Kidney epithelial cell (primary cell): ENCODE results near the gene NDUFB8. TPM values are rescaled to one million over a fixed set of nuclear protein-coding genes. Genes with fewer than 3 reads are reported as not detected.
A peak's percentile ranks its signal among the peaks of the same experiment; 100 is the strongest.

Experiments used
- DNase-seq: peaks from one replicate; pipeline ENCODE4 v3.0.0-alpha.2; 2010; ENCODE audit warnings: low read depth
- H3K27me3 ChIP-seq: 2 replicates; pipeline ENCODE4 v1.6.0; 2011; ENCODE audit warnings: low read length; ENCODE audit not compliant: control insufficient read depth, insufficient read depth
- H3K36me3 ChIP-seq: 2 replicates; pipeline ENCODE4 v1.5.1; 2011; ENCODE audit warnings: low read length; ENCODE audit not compliant: control insufficient read depth, insufficient read depth
- H3K4me3 ChIP-seq: 2 replicates; pipeline ENCODE4 v1.5.1; 2011; ENCODE audit warnings: low read depth, mild to moderate bottlenecking, control low read depth, low read length
- total RNA-seq: library from RNA; depleted of rRNA; stranded (reverse); fragments of >200 nt; gene quantifications from 2 replicates; pipeline ENCODE4 v1.2.3, GENCODE V29; 2015
- TF ChIP-seq, protein P1 (sequence below): IDR thresholded peaks from 2 replicates; pipeline ENCODE4 v1.5.1; 2011; ENCODE audit warnings: mild to moderate bottlenecking, moderate library complexity, low read length, control low read depth, inconsistent platforms; ENCODE audit not compliant: insufficient read depth, poor library complexity, severe bottlenecking

The NDUFB8 gene
- total RNA-seq, 1 donor from 2014 or later = 183 TPM

- Histone ChIP-seq H3K36me3 (no peaks in the 10 kb centered on the region), H3K27me3 (peaks cover 49% of the 10 kb centered on the region), H3K4me3 (peak overlapping the region; percentile 41)
- DNase-seq = no peak
- TF ChIP-seq, protein P1, sequence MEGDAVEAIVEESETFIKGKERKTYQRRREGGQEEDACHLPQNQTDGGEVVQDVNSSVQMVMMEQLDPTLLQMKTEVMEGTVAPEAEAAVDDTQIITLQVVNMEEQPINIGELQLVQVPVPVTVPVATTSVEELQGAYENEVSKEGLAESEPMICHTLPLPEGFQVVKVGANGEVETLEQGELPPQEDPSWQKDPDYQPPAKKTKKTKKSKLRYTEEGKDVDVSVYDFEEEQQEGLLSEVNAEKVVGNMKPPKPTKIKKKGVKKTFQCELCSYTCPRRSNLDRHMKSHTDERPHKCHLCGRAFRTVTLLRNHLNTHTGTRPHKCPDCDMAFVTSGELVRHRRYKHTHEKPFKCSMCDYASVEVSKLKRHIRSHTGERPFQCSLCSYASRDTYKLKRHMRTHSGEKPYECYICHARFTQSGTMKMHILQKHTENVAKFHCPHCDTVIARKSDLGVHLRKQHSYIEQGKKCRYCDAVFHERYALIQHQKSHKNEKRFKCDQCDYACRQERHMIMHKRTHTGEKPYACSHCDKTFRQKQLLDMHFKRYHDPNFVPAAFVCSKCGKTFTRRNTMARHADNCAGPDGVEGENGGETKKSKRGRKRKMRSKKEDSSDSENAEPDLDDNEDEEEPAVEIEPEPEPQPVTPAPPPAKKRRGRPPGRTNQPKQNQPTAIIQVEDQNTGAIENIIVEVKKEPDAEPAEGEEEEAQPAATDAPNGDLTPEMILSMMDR = peak; percentile 53
Measured at GRCh38 chr10:100569687-100570481, 40.2 kb upstream of the NDUFB8 start.

DNA sequence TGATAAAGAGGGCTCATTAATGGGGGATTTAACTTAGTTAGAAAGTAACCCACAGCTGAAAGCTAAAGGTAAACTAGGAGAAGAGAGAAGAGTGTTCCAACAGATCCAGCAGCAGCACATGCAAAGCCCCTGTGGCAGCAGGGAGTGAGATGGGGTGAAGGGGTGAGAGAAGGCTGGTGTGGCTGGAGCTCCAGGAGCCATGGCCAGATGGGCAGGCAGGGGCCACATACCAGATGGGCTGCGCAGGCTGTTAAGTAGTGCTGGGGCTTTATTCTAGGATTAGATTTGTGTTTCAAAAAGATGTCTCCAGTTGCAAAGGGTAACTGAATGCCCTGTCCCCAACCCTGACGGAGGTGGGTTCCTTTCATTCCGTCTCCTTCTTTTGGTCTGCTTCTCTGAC lies 39.2 kb upstream of the NDUFB8 start:
- TF ChIP-seq, protein P1 = no peak
- no peak for DNase-seq
- no peak overlapping the region for H3K4me3 ChIP-seq
- peaks cover 48% of the 10 kb centered on the region for H3K27me3 ChIP-seq
- H3K36me3 ChIP-seq = no peaks in the 10 kb centered on the region

DNA sequence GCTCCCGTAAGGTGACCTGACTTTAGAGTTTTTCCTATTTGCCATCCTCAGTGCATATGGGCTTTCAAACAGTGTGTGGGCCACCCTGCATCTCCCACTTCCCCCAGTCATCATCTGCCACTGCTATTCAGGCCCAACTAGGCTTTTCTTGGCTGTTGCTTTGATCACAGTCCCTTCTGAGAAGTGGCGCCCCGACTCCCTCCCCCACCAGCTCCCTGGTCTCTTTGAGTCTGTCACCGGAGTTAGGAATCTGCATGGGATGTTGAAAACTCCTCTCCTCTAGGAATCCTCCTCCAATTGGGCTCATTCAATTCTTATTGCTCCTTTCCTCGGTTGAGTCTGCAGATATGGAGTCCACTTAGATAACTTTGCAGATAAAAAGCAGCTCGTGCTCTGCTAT lies 38.2 kb upstream of the NDUFB8 start:
- TF ChIP-seq, protein P1 = no peak
- DNase-seq = no peak
- Histone ChIP-seq H3K27me3 (peaks cover 53% of the 10 kb centered on the region), H3K4me3 (no peak overlapping the region), H3K36me3 (no peaks in the 10 kb centered on the region)

DNA sequence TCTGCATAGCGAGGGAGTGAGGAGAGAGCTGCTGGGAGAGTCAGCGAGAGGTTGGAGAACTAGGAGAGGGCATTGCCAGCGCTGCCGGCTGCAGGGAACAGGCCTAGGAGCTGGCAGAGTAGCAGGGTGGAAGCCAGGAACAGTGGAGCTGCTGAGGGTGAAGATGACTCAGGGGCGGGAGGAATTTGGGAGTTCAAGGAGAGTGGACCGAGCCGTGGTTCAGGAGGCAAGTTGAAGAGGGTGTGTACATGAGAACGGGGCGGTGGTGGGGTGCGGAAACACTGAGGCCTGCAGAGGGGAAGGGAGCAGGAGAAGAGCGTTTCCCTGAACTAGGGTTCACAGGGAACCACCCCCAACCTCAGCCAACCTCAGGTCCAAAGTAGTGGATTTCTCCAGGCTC lies 37.6 kb upstream of the NDUFB8 start:
- peaks cover 59% of the 10 kb centered on the region for H3K27me3 ChIP-seq

GRCh38 chr10:100566561-100566960 lies 36.9 kb upstream of the NDUFB8 start:
- no peak for DNase-seq
- H3K27me3 ChIP-seq = peaks cover 58% of the 10 kb centered on the region

More for the DNA sequence above, 37.6 kb upstream of the NDUFB8 start:
- DNase-seq = no peak
- TF ChIP-seq, protein P1 = no peak
- H3K4me3 ChIP-seq = no peak overlapping the region
- H3K36me3 ChIP-seq = no peaks in the 10 kb centered on the region

More at GRCh38 chr10:100566561-100566960, 36.9 kb upstream of the NDUFB8 start:
- Histone ChIP-seq H3K36me3 (no peaks in the 10 kb centered on the region), H3K4me3 (no peak overlapping the region)
- TF ChIP-seq, protein P1 = no peak
